NK-92 (cell line): ENCODE measurements around the gene AADACL2.
"Not testable (repeated sequence)": the region's sequence is repeated elsewhere in the genome, so short reads cannot be mapped to it uniquely, and the experiment has no call there.

Experiments
- DNase-seq: peaks from one replicate; lab custom pipeline; 2025; ENCODE audit not compliant: unreplicated experiment; lab: John Stamatoyannopoulos, UW

AADACL2 gene

GRCh38 chr3:151733613-151734012, at the start of gene AADACL2:
AADACL2 (plus strand) TSS chr3:151733927; CDS start chr3:151734036, 109 bp downstream.
- DNase-seq: no peak

- no peak for DNase-seq
Observed at GRCh38 chr3:151684094-151684493, 49.6 kb upstream of the AADACL2 start.

GRCh38 chr3:151686257-151686656, 47.5 kb upstream of the AADACL2 start:
- no peak for DNase-seq

- DNase-seq: no peak
Observed at GRCh38 chr3:151687076-151687475, 46.7 kb upstream of the AADACL2 start.

GRCh38 chr3:151688571-151688970, 45.2 kb upstream of the AADACL2 start:
- DNase-seq: no peak

- no peak for DNase-seq
Observed at GRCh38 chr3:151690645-151691044, 43.1 kb upstream of the AADACL2 start.

- DNase-seq: no peak
Observed at GRCh38 chr3:151697496-151697895, 36.2 kb upstream of the AADACL2 start.

- DNase-seq: no peak
Observed at GRCh38 chr3:151707216-151707615, 26.5 kb upstream of the AADACL2 start.

- DNase-seq: no peak
Observed at GRCh38 chr3:151708868-151709267, 24.9 kb upstream of the AADACL2 start.

GRCh38 chr3:151709847-151710246, 23.9 kb upstream of the AADACL2 start:
- DNase-seq: no peak

- DNase-seq: no peak
Observed at GRCh38 chr3:151721294-151721693, 12.4 kb upstream of the AADACL2 start.

- DNase-seq: no peak
Observed at GRCh38 chr3:151722856-151723255, 10.9 kb upstream of the AADACL2 start.

GRCh38 chr3:151724576-151725562, 8.9 kb upstream of the AADACL2 start:
- no peak for DNase-seq

GRCh38 chr3:151726016-151726415, 7.7 kb upstream of the AADACL2 start:
- DNase-seq: no peak

- no peak for DNase-seq
Observed at GRCh38 chr3:151732861-151733260, 866 bp upstream of the AADACL2 start.

GRCh38 chr3:151740581-151740980, 6.9 kb downstream of the AADACL2 start:
- no peak for DNase-seq

GRCh38 chr3:151743855-151744254, 10.1 kb downstream of the AADACL2 start:
- DNase-seq: no peak

- no peak for DNase-seq
Observed at GRCh38 chr3:151750181-151750580, 16.5 kb downstream of the AADACL2 start.

- no peak for DNase-seq
Observed at GRCh38 chr3:151750678-151751077, 17.0 kb downstream of the AADACL2 start.

GRCh38 chr3:151751161-151751560, 17.4 kb downstream of the AADACL2 start:
- DNase-seq: no peak

GRCh38 chr3:151753846-151754245, 20.1 kb downstream of the AADACL2 start:
- DNase-seq: no peak

GRCh38 chr3:151761581-151761980, 27.9 kb downstream of the AADACL2 start:
- DNase-seq: no peak

GRCh38 chr3:151764699-151765098, 31.0 kb downstream of the AADACL2 start:
- DNase-seq: not testable (repeated sequence)
